NK-92 (cell line): Measurements from ENCODE around the gene ZNF514.
A peak's percentile ranks its signal among the peaks of the same experiment; 100 is the strongest.
"Not testable (repeated sequence)": the region's sequence is repeated elsewhere in the genome, so short reads cannot be mapped to it uniquely, and the experiment has no call there.

ENCODE experiments used
- DNase-seq: peaks from one replicate; lab custom pipeline; 2025; ENCODE audit not compliant: unreplicated experiment; lab: John Stamatoyannopoulos, UW

The ZNF514 gene

GRCh38 chr2:95159690-95160449 lies at the start of gene ZNF514:
TSS of gene ZNF514 (minus strand) at chr2:95159848. CDS start at chr2:95153253, 6,595 bp downstream.
- no peak for DNase-seq

- DNase-seq, result no peak
Observed at GRCh38 chr2:95208106-95208505, 48.5 kb upstream of the ZNF514 start.

DNA sequence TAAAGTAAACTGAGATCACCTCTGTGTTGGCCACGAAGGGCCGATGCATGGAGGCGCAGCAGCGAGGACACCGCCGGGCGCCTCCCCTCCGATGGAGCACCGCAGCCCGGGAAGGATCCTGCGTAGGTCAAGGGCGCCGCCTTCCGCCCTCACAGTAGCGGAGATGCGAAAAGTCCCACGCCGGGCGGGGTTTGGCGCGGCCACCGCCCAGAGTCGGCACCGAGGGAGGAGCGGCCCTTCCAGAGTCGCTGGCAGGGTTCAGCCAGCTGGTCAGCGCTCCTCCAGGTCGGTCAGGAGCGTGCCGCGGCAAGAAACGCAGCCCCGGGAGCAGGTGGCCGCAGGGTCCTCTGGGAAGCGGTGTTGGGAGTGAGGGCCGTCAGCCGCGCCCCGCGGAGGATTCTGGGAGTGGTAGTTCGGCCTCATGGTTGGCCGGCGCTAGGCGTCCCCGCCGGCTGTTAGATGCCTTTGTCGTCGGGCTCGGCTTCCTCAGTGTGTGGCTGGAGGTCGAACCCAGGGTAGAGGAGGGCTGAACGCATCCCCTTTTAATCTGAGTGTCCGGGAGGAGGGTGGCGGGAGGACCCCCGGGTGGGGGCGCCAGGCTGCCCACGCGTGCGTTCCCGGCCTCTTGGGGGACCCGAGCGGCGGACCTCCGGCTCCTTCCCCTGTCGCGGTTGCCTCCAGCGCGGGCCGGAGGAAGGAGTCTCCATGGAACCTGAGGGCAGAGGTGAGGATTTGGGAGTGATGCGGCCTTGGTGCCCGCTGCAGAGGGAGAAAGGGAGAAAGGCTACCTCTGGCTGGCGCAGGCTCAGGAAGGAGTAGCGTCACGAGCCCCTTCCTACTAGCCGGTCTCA lies 47.7 kb upstream of the ZNF514 start, which contains the start of gene ZNF892:
ZNF892 (plus strand) TSS at position 411 of the 851 bp plus-strand sequence; CDS start at position 706, 295 bp downstream.
- no peak for DNase-seq

DNA sequence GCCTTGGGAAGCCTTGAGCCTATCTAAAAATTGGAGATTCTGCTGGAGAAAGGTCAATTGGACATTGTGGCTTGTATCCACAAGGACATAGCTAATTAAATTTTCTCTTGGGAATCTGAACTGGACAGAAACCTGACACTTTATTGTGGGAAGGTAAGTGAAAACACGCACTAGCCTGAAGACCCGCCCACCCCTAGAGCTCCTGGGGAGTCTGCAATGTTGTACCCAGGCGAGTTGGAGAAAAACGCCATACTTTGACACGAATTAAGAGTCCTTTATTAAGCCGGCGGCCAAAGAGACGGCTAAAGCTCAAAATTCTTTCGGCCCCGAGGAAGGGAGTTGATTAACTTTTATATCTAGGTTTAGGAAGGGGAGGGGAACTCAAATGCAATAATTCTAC lies 46.4 kb upstream of the ZNF514 start:
- DNase-seq, result no peak

GRCh38 chr2:95204396-95204795 lies 44.7 kb upstream of the ZNF514 start:
- no peak for DNase-seq

DNA sequence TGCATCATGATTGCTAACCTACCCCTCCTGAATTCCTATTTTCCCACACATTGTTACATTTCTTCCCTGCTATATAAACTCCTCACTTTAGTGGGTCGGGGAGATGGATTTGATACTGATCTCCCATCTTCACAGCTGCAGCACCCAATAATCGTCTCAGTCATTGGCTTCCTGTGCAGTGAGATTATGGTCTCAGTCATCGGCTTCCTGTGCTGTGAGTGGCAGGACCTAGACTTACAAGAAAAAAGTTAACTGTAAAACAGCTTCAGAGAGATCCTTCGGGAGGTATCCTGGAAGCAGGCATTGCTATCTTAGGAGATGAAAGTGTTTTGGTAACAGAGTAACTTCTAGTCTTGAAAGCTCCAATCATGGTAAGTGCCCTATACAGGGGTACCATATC lies 44.3 kb upstream of the ZNF514 start:
- no peak for DNase-seq

- not testable (repeated sequence) for DNase-seq
Observed at GRCh38 chr2:95192956-95193355, 33.3 kb upstream of the ZNF514 start.

DNA sequence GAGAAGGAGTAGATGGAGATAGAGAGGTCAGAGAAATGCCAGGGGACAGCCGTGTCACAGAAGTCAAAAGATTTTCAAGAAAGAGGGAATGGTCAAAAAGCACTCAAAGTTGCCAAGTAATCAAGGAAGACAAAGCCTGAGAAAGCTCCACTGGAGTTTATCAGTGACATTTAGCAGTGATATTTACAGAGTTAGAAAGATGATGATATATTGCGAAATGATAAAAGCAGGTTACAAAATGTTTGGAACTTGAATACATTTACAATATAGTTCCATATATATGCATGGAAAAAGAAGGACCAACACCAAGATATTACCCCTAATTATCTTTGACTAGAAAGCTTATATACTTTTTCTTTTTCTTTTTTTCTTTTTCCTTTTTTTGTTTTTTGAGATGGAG lies 26.3 kb upstream of the ZNF514 start:
- DNase-seq, result no peak

- DNase-seq, result no peak
Observed at GRCh38 chr2:95185197-95185596, 25.5 kb upstream of the ZNF514 start.

DNA sequence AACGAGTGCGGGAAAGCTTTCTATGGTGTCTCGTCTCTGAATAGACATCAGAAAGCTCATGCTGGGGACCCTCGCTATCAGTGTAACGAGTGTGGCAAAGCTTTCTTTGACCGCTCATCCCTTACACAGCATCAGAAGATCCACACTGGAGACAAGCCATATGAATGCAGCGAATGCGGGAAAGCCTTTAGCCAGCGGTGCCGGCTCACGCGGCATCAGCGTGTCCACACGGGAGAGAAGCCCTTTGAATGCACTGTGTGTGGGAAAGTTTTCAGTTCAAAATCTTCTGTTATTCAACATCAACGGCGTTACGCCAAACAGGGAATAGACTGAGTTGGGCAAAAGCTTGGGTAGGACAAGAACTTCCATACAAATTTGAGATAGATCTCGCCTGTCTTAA lies 22.1 kb upstream of the ZNF514 start:
- DNase-seq, result no peak

- DNase-seq, result no peak
Observed at GRCh38 chr2:95179451-95179850, 19.8 kb upstream of the ZNF514 start.

GRCh38 chr2:95174031-95174542 lies 14.4 kb upstream of the ZNF514 start:
- no peak for DNase-seq

GRCh38 chr2:95171902-95172301 lies 12.3 kb upstream of the ZNF514 start:
- no peak for DNase-seq

DNA sequence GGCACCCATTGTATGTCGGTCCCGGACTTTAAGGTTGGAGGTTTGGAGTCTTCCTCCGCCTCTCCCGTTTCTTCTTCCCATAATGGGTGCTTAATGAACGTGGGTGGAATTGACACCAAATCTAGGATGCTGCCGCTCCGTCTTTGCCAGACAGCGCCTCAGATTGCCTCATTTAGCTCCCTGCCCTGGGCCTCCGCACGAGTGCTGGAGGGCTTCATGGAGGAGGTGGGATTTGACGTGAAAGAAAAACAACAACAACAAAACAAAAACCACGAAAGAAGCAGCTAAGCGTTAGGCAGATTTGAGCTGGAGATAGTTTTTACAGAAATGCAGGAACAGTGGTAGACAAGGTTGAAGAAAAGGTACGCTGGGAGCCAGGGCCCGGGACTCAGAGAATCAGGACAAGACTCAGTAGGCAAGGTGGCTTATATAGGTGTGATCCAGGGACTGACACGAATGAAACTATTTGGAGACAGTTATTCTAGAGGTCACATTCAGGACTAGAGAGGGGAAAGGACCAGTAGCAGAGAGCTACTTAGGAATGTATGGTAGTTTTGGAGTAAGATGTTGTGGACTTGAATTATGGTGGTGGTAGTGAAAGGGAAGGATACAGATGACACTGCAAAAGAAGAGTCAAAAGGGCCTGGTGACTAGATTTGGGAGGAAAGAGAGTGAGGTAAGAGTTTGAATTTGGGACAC lies 6.6 kb upstream of the ZNF514 start:
- no peak for DNase-seq

GRCh38 chr2:95165371-95166064 lies 5.9 kb upstream of the ZNF514 start, which contains the start of gene ZNF2:
TSS of gene ZNF2 (plus strand) at chr2:95165809. CDS start at chr2:95176227, 10,418 bp downstream.
- peak; percentile 79 for DNase-seq

- no peak for DNase-seq
Observed at GRCh38 chr2:95165030-95165370, 5.4 kb upstream of the ZNF514 start.

DNA sequence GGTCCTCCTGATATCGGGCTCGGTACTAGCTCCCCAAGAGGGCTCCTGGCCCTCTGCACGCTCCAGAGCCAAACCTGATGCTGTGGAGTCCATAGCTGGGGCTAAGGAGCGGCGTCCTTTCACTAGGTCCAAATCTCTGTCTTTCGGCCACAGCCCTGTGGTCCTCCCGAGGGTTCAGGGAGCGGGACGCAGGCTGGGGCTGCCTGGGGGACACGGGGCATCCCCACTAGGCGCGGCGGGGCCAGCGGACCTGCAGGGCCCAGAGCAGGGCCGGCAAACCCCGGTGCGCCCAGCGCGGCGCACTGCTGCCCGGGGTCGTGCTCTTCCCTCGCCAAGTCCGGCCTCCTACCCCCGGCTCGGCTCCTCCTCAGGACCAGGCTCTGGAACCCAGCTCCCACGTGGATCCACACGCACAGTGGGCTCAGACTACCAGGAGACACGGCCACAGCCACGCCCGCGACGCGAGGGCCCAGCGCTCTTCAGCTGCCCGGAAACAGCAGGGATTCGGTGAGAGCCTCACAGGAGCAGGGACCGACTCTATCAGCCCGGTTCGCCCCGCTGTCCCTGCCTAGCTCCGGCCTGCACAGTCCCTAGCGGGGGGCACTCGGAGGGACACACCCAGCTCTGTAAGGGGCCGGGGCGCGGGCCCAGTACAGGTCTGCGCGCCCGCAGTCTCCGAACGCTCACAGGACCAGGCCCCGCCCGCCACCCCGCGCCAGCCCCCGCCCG lies 593 bp downstream of the ZNF514 start:
- DNase-seq, result no peak

DNA sequence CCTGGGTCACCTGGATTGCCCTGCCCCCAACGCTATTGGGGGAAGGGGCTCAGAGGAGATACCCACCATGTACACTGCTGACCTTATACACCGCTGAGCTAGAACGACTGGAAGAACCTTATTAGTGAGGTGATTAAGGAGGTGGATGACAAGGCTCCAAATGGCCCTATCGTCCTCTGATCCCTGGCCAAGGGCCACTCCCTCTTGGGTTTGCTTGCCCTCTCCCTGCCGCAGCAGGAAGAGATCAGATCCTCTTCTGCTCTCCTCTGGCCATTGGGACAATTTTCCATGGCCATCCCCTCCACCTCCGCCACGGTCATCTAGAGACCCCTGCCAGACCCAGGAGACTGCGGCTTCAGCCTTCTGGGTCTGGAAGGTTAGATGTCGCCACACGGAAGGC lies 1.2 kb downstream of the ZNF514 start:
- DNase-seq, result no peak

- DNase-seq, result no peak
Observed at GRCh38 chr2:95149397-95149984, 10.2 kb downstream of the ZNF514 start.

DNA sequence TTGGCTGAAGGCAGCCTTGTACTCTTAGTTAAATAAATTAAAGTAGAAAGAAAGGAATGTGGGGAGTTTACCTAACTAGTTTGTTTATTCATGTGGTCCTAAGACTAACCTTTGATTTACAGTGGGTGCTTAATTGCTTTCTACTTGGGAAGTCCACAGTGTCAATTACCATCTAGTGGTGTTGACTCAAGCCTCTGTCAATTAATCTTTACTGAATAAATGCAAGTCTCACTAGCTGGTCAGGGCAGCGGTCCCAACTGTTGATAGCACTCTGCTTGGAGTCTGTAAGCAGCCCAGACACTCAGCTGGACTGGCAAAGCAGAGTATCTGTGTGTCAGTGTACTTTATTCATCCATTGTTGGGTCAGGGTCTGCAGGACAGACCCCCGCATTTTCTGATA lies 15.8 kb downstream of the ZNF514 start:
- no peak for DNase-seq
